ENCODE results near the gene HS3ST6.
"Not testable (repeated sequence)": the region's sequence is repeated elsewhere in the genome, so short reads cannot be mapped to it uniquely, and the experiment has no call there.

DNA sequence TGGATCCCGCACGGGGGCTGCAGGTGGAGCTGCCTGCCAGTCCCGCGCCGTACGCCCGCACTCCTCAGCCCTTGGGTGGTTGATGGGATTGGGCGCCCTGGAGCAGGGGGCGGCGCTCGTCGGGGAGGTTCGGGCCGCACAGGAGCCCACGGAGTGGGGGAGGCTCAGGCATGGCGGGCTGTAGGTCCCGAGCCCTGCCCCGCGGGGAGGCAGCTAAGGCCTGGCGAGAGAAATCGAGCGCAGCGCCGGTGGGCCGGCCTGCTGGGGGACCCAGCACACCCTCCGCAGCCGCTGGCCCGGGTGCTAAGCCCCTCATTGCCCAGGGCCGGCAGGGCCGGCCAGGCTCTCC, 39.9 kb upstream of the HS3ST6 start:
- TF ChIP-seq, protein P1, sequence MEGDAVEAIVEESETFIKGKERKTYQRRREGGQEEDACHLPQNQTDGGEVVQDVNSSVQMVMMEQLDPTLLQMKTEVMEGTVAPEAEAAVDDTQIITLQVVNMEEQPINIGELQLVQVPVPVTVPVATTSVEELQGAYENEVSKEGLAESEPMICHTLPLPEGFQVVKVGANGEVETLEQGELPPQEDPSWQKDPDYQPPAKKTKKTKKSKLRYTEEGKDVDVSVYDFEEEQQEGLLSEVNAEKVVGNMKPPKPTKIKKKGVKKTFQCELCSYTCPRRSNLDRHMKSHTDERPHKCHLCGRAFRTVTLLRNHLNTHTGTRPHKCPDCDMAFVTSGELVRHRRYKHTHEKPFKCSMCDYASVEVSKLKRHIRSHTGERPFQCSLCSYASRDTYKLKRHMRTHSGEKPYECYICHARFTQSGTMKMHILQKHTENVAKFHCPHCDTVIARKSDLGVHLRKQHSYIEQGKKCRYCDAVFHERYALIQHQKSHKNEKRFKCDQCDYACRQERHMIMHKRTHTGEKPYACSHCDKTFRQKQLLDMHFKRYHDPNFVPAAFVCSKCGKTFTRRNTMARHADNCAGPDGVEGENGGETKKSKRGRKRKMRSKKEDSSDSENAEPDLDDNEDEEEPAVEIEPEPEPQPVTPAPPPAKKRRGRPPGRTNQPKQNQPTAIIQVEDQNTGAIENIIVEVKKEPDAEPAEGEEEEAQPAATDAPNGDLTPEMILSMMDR (IDR thresholded peaks at IDR 0.05; ENCODE audit: poor library complexity): not testable (repeated sequence)
- TF ChIP-seq EZH2 (IDR thresholded peaks at IDR 0.05; ENCODE audit: borderline replicate concordance); EZH2phosphoT487 (IDR thresholded peaks at IDR 0.05; ENCODE audit: low read depth, severe bottlenecking, unreplicated experiment): not testable (repeated sequence)
